Inferior parietal cortex (tissue), 1 donor: Measurements from ENCODE around the gene GRK7.
A peak's percentile ranks its signal among the peaks of the same experiment; 100 is the strongest.

ENCODE experiments used
- DNase-seq: peaks from one replicate; pipeline ENCODE4 v3.0.0-alpha.2; 2016; ENCODE audit errors: extremely low spot score

The GRK7 gene, protein sequence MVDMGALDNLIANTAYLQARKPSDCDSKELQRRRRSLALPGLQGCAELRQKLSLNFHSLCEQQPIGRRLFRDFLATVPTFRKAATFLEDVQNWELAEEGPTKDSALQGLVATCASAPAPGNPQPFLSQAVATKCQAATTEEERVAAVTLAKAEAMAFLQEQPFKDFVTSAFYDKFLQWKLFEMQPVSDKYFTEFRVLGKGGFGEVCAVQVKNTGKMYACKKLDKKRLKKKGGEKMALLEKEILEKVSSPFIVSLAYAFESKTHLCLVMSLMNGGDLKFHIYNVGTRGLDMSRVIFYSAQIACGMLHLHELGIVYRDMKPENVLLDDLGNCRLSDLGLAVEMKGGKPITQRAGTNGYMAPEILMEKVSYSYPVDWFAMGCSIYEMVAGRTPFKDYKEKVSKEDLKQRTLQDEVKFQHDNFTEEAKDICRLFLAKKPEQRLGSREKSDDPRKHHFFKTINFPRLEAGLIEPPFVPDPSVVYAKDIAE (N-terminal part only)

DNA sequence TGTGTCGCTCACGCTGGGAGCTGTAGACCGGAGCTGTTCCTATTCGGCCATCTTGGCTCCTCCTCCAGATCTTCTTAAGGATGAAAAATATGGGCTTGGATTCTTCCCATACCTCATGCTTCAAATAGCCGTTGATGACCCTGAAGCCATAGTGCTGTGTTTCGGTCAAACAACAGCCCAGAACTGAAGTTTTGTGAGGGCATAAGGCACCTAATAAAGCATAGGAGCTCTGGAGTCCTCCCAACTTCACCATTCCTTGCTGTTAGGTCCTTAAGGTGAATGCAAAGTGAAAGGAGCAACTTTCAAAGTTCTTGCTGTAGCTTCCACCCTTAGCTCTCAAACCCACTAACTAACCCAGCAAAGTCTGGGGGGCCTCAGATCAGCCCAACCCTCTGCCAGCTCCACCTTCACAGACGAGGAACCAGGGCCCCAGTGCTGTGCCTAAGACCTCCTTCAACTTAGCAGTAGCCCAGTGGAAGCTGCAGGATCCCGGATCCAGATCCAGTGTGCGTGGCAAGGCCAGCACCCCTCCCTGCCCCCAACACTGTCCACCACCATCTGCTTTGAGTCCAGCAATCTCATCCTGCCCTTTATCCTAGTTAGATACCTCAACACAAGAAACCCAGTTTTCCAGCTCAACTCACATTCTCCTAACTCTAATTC is at the start of gene GRK7:
TSS of gene GRK7 (plus strand) at position 321 of the 663 bp plus-strand sequence. CDS start 14,877 bp downstream, outside the sequence.
- no peak for DNase-seq

DNA sequence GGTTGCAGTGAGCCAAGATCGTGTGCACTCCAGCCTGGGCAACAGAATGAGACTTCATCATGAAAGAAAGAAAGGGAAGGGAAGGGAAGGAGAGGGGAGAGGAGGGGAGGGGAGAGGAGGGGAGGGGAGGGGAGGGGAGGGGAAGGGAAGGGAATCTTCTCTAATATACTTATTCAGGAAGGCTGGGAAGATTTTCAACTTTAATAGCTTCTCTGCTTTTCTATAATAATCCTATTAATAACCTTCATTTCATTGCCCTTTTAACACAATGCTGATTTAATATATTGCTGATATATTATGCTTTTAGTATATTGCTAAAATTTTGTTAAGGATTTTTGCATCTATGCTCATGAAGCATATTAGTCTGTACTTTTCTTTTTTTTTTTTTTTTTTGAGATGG is 48.5 kb upstream of the GRK7 start:
- no peak for DNase-seq

DNA sequence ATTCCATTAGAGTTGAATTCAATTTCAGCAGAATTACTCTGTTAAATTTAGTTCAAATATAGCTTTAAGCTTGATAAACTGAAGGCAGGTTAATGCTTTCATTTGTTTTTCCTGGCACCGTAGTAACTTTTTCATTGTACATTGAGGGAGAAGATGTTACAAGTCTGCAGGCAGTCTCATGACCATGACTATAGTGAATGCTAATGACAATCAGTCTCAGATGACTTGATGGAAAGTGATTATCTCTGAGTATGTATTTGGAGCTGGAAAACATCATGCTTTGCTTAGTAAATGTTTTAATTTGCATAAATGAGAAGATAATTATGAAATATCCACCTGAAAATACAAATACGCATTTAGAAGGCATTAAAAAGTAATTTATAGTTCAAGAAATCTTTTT is 41.1 kb upstream of the GRK7 start:
- DNase-seq, result no peak

DNA sequence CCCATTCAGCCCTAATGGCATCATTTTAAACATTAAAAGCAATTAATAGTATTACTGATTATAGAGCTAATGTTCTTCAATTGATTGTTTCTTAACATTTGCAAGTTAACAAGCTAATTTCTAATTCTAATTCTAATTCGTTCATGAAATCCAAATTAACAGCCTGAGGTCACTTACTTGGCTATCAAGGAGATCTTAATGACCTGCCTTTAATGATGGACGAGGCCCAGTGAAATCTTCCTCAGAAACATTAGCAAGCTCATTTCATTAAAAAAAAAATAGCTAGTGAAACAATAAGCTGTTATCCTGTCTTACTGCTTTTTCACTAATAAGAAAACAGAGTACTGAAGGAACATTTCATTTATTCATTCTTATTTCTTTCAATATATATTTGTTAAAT is 40.6 kb upstream of the GRK7 start:
- DNase-seq, result no peak

DNA sequence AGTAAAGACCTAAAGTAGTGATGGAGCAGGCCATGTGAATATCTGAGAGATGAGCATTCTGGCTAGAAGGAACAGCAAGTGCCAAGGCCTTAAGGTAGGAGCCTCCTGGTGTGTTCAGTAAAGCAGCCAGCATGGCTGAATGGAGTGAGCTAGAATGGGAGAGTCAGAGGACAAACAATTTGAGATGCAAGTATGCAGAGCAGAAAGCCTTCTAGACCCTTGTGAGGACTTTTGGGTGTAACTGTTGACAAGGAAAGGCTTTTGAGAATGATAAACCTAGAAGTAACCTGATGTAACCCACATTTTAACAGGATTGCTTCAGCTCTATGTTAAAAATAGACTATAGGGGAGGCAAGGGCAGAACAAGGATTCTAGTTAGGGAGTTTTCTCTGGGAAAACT is 40.0 kb upstream of the GRK7 start:
- no peak for DNase-seq

DNA sequence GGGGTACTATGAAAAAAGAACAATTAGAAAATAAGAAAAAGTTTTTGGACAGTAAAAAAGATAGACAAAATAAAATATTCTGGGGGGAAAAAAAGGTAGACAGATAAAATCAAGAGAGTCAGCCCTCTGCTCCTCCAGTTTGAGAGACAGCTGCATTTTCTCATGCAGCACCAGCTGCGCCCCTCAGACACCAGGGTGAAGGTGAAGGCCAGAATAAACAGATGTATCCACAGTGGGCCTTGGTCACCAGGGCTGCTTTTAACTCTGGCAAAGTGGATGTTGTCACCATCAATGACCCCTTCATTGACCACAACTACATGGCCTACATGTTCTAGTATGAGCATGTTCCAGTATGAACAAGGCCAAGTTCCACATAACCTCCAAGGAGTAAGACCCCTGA is 39.0 kb upstream of the GRK7 start:
- no peak for DNase-seq

DNA sequence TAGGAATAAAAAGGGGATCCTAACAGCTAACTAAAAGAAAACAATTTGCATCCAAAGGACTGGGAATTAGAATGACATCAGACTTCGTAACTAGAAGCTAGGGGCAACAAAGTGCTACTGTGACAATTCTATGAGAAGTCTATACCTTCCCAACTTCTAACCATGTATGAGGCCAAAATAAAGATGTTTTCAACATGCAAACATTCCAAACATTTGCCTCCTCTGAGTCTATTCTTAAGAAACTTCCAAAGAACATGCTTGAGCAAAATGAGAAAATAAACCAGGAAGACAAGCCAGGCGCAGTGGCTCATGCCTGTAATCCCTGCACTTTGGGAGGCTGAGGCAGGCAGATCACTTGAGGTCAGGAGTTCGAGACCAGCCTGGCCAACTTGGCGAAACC is 38.2 kb upstream of the GRK7 start:
- DNase-seq, result no peak

DNA sequence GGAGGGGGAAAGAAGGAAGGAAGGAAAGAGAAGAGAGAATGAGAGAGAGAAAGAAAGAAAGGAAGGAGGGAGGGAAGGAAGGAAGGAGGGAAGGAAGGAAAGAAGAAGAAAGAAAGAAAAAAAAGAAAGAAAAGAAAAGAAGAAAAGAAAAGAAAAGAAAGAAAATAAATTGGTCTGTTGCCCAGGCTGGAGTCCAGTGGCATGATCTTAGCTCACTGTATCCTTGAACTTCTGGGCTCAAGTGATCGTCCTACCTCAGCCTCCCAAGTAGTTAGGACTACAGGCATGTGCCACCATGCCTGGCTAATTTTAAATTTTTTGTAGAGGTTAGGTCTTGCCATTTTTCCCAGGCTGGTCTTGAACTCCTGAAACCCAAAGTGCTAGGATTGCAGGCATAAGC is 36.7 kb upstream of the GRK7 start:
- no peak for DNase-seq

DNA sequence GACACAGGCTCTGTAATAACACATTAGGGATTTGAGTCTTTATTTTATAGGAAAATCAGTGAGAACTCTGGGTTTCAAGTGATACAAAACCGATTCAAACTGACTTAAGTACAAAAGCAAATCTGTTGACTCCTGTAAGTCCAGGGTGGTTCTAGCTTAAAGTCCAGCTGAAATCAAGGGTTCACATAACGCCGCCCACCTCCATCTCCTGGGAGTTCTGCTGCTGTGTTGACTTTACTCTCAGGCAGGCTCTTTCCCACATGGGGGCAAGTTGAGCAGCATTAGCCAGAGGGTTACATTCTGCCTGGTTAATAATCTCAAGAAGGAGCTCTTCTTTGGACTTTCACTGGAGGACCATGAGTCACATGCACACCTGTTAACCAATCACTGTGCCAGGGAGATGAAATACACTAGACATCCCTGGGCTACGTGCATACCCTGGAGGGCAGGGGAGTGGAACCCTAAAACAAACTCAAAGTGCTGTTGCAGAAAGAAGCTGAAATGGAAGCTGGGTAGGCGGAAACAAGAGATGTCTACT is 34.8 kb upstream of the GRK7 start:
- no peak for DNase-seq

DNA sequence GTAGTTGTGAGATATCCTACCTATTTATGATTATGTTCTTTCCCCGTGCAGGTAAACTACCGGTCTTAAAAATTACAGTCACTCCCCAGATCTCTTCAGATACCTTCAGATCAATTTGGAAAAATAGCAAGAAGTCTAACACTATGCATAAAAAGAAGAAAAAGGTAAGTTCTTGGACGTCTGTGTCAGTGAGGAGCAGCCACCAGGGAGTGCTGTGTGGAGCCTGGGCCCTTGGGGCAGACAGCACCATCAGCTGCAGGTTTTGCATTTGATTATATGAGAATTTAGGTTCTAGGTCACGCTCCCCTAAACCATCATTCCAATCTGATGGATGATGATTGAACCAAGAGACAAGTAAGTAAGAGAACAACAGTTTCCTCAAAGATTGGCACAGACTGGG is 34.0 kb upstream of the GRK7 start:
- no peak for DNase-seq

DNA sequence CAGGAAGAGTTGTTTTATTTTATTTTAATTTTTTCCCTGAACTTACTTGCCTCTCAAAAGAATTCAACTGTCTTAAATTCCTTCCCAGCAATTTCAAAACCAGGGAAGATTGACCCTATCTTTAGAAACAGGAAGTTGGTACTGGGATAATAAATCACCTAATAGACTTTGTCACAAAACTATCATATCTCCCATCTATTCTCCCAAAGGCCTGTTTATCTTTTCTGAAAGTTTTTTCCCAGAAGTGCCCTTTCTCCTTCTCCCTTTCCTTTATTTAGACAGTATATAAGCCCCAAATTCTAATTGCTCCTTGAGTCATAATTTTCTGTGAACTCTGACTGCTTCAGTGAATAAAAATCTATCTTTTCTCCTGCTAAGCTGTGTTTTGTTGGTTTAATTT is 28.0 kb upstream of the GRK7 start:
- DNase-seq, result no peak

DNA sequence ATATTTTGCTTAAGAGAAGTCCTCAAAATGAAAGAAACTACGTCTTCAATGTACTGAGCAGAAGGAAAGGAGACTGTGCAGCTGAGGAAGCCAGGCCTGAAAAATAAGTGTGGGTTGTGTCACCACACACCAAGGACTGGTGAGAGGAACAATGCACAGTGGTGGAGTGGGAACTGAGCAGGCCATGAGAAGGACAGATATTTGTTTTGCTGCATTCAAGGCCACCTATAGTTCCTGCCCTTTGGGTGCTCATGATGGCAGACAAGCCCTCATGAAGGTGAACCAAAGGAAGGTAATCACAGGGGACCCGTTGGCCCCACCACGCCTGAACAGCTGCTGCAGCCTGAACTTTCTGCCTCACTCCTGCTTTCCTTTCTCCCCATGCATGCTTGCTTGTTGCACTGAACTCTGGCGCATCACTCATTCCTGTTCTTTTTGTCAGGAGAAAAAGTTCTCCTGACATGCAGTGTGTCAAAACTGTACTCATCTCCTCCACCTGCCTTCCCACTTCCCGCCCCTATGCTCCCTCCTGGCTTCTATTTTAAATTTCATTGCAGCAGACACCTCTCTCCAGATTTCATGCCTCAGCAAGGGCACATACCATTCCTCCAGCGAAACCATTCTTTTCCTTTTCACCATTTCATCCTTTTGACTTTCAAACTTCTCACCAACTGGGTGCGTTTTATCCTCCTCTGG is 27.3 kb upstream of the GRK7 start:
- DNase-seq, result no peak

DNA sequence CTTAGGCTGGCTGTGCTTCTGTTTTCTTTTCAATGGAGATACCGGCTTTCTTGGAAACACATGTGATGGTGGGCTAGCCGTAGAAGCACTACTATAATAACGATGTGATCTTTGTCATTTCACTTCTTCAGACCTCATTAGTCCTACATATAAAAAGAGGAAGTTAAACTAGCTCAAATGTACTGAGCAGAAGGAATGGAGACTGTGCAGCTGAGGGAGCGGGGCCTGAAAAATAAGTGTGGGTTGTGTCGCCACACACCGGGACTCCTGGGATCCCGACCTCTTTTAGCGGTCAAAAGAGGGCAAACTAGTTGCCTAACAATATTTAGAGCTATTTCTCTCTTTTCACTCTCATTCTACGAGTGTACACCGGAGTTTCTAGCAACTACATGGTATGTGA is 26.1 kb upstream of the GRK7 start:
- no peak for DNase-seq

DNA sequence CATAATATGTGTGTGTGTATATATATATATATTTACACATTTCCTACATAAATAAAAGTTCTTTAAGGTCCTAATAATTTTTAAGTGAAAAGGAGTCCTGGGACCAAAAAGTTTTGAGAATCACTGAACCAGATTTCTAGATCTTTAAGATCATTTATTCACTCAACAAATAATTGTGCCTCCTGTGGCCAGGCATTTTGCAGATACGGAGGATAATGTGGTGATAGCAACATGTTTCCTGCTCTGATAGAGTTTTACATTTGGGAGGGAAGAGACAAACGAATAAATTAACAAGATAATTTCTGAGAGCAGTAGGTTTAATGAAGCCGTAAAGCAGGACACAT is 25.6 kb upstream of the GRK7 start:
- no peak for DNase-seq

DNA sequence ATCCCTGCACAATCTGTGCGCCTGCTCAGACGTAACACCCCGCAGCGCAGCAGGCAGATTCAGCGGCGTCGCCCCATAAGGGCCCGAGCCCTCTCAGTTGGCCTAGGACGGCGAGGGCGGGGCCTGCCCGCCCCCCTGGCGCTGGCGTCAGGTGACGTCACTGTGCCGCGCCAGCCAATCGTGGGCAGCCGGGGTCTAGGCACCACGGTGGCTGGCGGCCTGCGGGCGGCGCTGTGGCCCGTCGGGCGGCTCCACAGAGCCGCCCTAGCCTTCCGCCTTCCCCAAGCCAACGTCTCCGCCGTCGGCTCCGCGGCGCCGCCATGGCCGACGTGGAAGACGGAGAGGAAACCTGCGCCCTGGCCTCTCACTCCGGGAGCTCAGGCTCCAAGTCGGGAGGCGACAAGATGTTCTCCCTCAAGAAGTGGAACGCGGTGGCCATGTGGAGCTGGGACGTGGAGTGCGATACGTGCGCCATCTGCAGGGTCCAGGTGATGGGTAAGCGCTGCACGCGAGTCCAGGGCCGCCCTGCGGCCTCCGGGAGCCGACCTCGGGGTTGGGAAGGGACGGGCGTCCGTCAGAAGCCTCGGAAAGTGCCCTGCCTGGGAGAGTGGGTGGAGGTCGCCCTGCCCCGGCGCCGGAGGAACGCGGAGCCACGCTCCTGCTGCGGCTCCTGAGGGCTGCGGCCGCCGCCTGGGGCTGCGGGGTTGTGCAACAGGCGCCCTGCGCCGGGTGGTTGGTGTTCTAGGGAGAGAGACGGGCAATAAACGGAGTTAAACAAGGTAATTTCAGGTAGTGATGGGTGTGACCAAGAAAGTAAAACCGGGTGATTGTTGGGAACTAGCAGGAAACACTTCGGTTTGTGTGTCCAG is 25.0 kb upstream of the GRK7 start, which contains the start of gene RNF7:
TSS of gene RNF7 (plus strand) at position 277 of the 869 bp plus-strand sequence. CDS start at position 321, 44 bp downstream.
- peak; percentile 96 for DNase-seq

DNA sequence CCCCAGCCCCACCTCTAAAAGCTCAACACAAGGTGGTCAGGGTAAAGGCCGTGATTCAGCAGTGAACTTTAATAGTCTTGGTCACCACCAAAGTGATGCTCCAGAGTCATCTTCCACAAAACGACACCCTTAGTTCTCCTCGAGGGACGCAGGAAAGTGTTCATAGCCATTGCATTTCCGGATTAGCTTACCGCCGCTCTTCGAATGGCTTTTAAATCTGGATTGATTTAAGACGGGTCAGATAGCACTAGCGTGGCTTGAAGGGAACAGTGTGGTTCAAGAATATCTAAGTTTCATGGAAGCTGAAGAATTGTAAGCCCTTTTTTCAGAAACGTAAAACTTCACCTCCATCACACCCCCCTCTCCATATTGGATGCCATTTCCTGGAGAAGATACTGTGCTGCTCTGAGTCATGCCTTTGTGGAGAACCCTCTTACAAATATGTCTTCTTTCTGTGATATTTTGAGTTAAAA is 24.3 kb upstream of the GRK7 start:
- peak; percentile 47 for DNase-seq

DNA sequence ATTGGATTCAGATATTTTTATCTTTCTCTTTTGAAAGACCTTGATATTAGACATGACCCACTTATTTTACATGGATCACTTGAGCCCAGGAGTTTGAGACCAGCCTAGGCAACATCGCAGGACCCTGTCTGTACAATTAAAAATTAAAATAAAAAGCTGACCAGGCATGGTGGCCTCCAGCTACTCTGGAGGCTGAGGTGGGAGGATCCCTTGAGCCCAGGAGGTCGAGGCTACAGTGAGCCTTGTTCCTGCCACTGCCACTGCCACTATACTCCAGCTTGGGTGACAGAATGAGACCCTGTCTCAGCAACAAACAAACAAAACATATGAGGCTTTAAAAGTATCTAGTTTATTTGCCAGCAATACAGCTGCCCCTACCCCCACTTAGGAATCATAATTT is 23.5 kb upstream of the GRK7 start:
- no peak for DNase-seq

DNA sequence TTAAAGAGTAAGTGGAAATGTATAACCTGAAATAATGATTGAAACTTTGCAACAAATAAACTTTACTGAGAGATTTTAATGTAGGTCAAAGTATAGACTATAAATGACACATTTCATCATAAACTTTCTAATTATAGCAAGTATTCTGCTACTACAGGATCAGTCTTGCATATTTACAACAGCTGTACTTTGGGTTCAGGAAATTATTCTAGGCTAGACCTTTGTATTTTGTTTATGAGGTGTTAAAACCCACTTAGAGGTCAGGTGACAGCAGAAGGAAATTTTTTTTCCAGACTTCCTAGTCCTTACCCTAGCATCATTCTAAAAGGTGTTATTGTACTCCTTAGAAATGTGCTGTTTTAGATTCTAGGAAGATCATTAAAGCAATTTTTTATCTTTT is 22.9 kb upstream of the GRK7 start:
- no peak for DNase-seq

DNA sequence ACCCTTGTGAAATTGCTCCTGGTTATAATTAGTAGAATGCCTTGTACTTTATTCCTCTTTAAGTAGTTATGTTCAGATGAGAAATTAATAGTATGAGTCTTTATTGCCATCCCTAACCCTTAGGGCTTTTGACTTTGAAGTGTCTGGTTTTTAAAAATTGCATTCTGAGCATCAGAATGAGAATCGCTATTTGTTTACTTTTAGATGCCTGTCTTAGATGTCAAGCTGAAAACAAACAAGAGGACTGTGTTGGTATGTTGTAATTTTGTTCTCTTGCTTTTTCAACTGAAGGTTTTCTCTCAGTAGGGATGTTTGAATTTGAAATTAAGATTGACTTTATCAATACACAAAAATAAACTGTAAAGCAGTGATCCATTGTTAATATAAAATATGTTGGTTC is 19.9 kb upstream of the GRK7 start:
- DNase-seq, result no peak

DNA sequence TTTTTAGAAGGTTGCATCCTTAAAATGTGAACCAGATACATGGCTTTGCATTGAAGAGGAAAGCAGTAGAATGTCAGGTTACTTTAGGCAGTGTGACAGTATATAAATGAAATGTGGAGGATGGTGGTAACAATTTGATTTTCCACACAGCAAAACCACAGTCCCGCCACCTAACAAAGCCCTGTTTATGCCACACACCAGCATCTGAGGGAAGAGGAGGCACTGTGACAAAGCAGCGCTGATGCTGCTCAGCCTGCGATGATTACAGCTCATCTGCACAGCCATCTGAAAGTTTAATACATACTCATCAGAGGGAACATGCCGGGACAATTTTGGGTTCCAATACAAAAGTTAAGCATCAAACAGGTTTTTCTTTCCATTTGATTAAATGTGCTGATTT is 16.2 kb upstream of the GRK7 start:
- DNase-seq, result no peak

DNA sequence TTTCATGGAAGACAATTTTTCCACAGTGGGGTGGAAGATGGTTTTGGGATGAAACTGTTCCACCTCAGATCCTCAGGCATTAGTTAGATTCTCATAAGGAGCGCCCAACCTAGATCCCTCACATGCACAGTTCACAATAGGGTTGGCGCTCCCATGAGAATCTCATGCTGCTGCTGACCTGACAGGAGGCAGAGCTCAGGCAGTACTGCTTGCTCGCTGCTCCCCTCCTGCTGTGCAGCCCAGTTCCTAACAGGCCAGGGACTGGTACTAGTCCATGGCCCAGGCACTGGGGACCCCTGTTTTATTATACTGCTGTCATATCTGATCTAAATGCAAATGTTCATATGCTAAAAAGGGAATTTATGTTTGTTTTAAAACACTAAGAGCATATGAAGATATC is 9.8 kb upstream of the GRK7 start:
- DNase-seq, result no peak
